ENCODE results near the gene PTPRK. TPM values are rescaled to one million over a fixed set of nuclear protein-coding genes. Genes with fewer than 3 reads are reported as not detected.

The PTPRK gene
- total and polyA plus RNA-seq, 5 donors from 2014 or later, result 0.16 to 1.0 (median 0.45) TPM; not detected in 1

- no peak overlapping the region for H3K4me3 ChIP-seq (ENCODE audit: low read depth, low read length)
Measured at GRCh38 chr6:128240024-128240428, 280.4 kb downstream of the PTPRK start.

GRCh38 chr6:128239146-128239545, 281.3 kb downstream of the PTPRK start:
- Histone ChIP-seq H3K9me3 (ENCODE audit: control insufficient read depth in 2 of 2, low read length in 2 of 2) (no peaks in the 10 kb centered on the region), H3K4me1 (ENCODE audit: control insufficient read depth, insufficient read depth, low read length, poor library complexity, severe bottlenecking) (no peaks in the 10 kb centered on the region), H3K27me3 (ENCODE audit: control insufficient read depth, insufficient read depth, low read length) (no peaks in the 10 kb centered on the region), H3K27ac (ENCODE audit: insufficient read depth, low read length, poor library complexity, severe bottlenecking) (no peak overlapping the region), H3K4me3 (ENCODE audit: low read depth, low read length) (no peak overlapping the region), H3K36me3 (ENCODE audit: control insufficient read depth, insufficient read depth, low read length) (no peaks in the 10 kb centered on the region)
- DNase-seq (no peak), ATAC-seq (ENCODE audit: low read depth in 2 of 2) (no peak)
- H3K27me3 Mint-ChIP-seq, result no peaks in the 10 kb centered on the region
- H3K36me3 Mint-ChIP-seq, result no peaks in the 10 kb centered on the region
- no peak overlapping the region for H3K4me3 Mint-ChIP-seq
- H3K27ac Mint-ChIP-seq, result no peak overlapping the region
- peaks cover 0 to 1% (median 0%) of the 10 kb centered on the region in 7 donors for H3K9me3 Mint-ChIP-seq
- peaks cover 0 to 12% (median 2%) of the 10 kb centered on the region in 4 donors for H3K4me1 Mint-ChIP-seq

More at GRCh38 chr6:128240024-128240428, 280.4 kb downstream of the PTPRK start:
- H3K27ac Mint-ChIP-seq, result no peak overlapping the region
- Histone ChIP-seq H3K4me1 (ENCODE audit: control insufficient read depth, insufficient read depth, low read length, poor library complexity, severe bottlenecking) (no peaks in the 10 kb centered on the region), H3K27ac (ENCODE audit: insufficient read depth, low read length, poor library complexity, severe bottlenecking) (no peak overlapping the region), H3K9me3 (ENCODE audit: control insufficient read depth in 2 of 2, low read length in 2 of 2) (no peaks in the 10 kb centered on the region), H3K27me3 (ENCODE audit: control insufficient read depth, insufficient read depth, low read length) (no peaks in the 10 kb centered on the region), H3K36me3 (ENCODE audit: control insufficient read depth, insufficient read depth, low read length) (no peaks in the 10 kb centered on the region)
- no peaks in the 10 kb centered on the region for H3K36me3 Mint-ChIP-seq
- no peaks in the 10 kb centered on the region for H3K27me3 Mint-ChIP-seq
- peaks cover 0 to 12% (median 2%) of the 10 kb centered on the region in 4 donors for H3K4me1 Mint-ChIP-seq
- peak in 1 of 2 donors; percentile 43 for ATAC-seq (ENCODE audit: low read depth in 2 of 2)
- peak overlapping the region in 1 of 4 donors; percentile 2 for H3K4me3 Mint-ChIP-seq
- H3K9me3 Mint-ChIP-seq, result peaks cover 0 to 1% (median 0%) of the 10 kb centered on the region in 7 donors
- no peak for DNase-seq

DNA sequence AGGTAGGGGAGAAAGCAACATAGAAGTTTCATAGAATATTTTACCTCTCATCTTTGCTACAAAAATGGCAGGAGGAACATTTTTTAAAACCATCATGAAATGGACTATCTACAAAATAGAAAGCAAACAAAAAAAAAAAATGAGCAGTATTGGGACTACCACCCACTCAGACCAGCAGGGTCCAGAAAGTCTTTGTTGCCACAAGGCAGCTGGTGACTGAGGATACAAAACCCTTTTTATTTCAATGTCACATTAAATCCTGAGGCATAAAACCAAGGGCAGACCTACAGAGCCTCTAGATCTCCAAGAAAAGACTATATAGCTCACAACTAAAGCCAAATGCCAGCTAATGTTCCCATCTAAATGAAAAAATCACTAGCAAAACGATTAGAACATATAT, 282.2 kb downstream of the PTPRK start:
- Mint-ChIP-seq H3K4me1 (peaks cover 0 to 12% (median 2%) of the 10 kb centered on the region in 4 donors), H3K9me3 (peaks cover 0 to 1% (median 0%) of the 10 kb centered on the region in 7 donors), H3K36me3 (no peaks in the 10 kb centered on the region), H3K27me3 (no peaks in the 10 kb centered on the region), H3K4me3 (no peak overlapping the region), H3K27ac (no peak overlapping the region)
- Histone ChIP-seq H3K36me3 (ENCODE audit: control insufficient read depth, insufficient read depth, low read length) (no peaks in the 10 kb centered on the region), H3K9me3 (ENCODE audit: control insufficient read depth in 2 of 2, low read length in 2 of 2) (no peaks in the 10 kb centered on the region), H3K4me3 (ENCODE audit: low read depth, low read length) (no peak overlapping the region), H3K27ac (ENCODE audit: insufficient read depth, low read length, poor library complexity, severe bottlenecking) (no peak overlapping the region), H3K27me3 (ENCODE audit: control insufficient read depth, insufficient read depth, low read length) (no peaks in the 10 kb centered on the region), H3K4me1 (ENCODE audit: control insufficient read depth, insufficient read depth, low read length, poor library complexity, severe bottlenecking) (no peaks in the 10 kb centered on the region)
- no peak for DNase-seq
- ATAC-seq (ENCODE audit: low read depth in 2 of 2), result no peak

GRCh38 chr6:128235556-128235955, 284.8 kb downstream of the PTPRK start:
- Mint-ChIP-seq H3K27ac (no peak overlapping the region), H3K27me3 (no peaks in the 10 kb centered on the region), H3K4me3 (no peak overlapping the region), H3K36me3 (no peaks in the 10 kb centered on the region), H3K9me3 (no peaks in the 10 kb centered on the region), H3K4me1 (peaks cover 0 to 7% (median 2%) of the 10 kb centered on the region in 4 donors)
- no peak overlapping the region for H3K27ac ChIP-seq (ENCODE audit: insufficient read depth, low read length, poor library complexity, severe bottlenecking)
- no peak for DNase-seq
- no peaks in the 10 kb centered on the region for H3K9me3 ChIP-seq (ENCODE audit: control insufficient read depth in 2 of 2, low read length in 2 of 2)
- H3K36me3 ChIP-seq (ENCODE audit: control insufficient read depth, insufficient read depth, low read length), result no peaks in the 10 kb centered on the region
- H3K4me1 ChIP-seq (ENCODE audit: control insufficient read depth, insufficient read depth, low read length, poor library complexity, severe bottlenecking), result no peaks in the 10 kb centered on the region
- H3K27me3 ChIP-seq (ENCODE audit: control insufficient read depth, insufficient read depth, low read length), result no peaks in the 10 kb centered on the region
- H3K4me3 ChIP-seq (ENCODE audit: low read depth, low read length), result no peak overlapping the region
- no peak for ATAC-seq (ENCODE audit: low read depth in 2 of 2)

GRCh38 chr6:128233531-128233930, 286.9 kb downstream of the PTPRK start:
- Histone ChIP-seq H3K4me1 (ENCODE audit: control insufficient read depth, insufficient read depth, low read length, poor library complexity, severe bottlenecking) (no peaks in the 10 kb centered on the region), H3K27me3 (ENCODE audit: control insufficient read depth, insufficient read depth, low read length) (peaks cover 2% of the 10 kb centered on the region), H3K9me3 (ENCODE audit: control insufficient read depth in 2 of 2, low read length in 2 of 2) (no peaks in the 10 kb centered on the region), H3K4me3 (ENCODE audit: low read depth, low read length) (no peak overlapping the region), H3K27ac (ENCODE audit: insufficient read depth, low read length, poor library complexity, severe bottlenecking) (no peak overlapping the region), H3K36me3 (ENCODE audit: control insufficient read depth, insufficient read depth, low read length) (no peaks in the 10 kb centered on the region)
- Mint-ChIP-seq H3K27ac (no peak overlapping the region), H3K27me3 (no peaks in the 10 kb centered on the region), H3K36me3 (no peaks in the 10 kb centered on the region), H3K9me3 (no peaks in the 10 kb centered on the region), H3K4me1 (no peaks in the 10 kb centered on the region), H3K4me3 (no peak overlapping the region)
- DNase-seq, result no peak
- no peak for ATAC-seq (ENCODE audit: low read depth in 2 of 2)

DNA sequence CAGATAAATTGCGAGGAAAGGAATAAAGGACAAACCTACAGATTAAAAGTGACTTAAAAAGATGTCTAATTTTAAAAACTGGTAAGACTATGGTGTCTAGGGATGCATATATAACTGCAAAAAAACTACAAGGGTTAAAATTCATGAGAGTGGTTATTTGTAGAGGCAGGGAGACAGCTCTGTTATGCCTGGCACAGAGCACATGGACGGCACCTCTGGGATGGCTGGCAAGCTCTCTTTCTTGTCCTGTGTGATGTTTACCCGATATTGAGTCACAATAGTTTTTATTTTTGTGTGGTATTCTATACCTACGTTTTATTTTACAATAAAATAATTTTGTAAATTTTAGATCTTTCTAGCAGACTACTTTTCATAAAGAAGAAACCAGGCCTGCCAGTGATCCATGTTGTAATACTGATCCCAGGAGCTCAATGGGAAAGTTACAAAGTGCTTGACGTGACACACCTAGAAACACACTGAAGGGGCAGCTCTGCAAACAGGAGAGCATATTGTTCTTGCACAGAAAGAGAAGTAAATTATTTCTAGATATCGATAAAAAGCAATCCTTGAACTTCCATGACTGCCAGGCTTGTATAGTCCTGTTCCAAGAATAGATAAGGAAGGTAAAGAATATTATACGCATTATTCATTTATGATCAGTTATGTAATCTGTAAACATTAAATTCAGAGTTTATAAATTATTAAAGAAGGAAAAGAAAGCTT, 290.0 kb downstream of the PTPRK start:
- Histone ChIP-seq H3K4me1 (ENCODE audit: control insufficient read depth, insufficient read depth, low read length, poor library complexity, severe bottlenecking) (no peaks in the 10 kb centered on the region), H3K36me3 (ENCODE audit: control insufficient read depth, insufficient read depth, low read length) (no peaks in the 10 kb centered on the region), H3K27ac (ENCODE audit: insufficient read depth, low read length, poor library complexity, severe bottlenecking) (no peak overlapping the region), H3K9me3 (ENCODE audit: control insufficient read depth in 2 of 2, low read length in 2 of 2) (no peaks in the 10 kb centered on the region), H3K4me3 (ENCODE audit: low read depth, low read length) (no peak overlapping the region), H3K27me3 (ENCODE audit: control insufficient read depth, insufficient read depth, low read length) (peaks cover 2% of the 10 kb centered on the region)
- Mint-ChIP-seq H3K27ac (no peak overlapping the region), H3K4me1 (no peaks in the 10 kb centered on the region), H3K9me3 (no peaks in the 10 kb centered on the region), H3K27me3 (no peaks in the 10 kb centered on the region), H3K4me3 (no peak overlapping the region), H3K36me3 (no peaks in the 10 kb centered on the region)
- DNase-seq (no peak), ATAC-seq (ENCODE audit: low read depth in 2 of 2) (no peak)

DNA sequence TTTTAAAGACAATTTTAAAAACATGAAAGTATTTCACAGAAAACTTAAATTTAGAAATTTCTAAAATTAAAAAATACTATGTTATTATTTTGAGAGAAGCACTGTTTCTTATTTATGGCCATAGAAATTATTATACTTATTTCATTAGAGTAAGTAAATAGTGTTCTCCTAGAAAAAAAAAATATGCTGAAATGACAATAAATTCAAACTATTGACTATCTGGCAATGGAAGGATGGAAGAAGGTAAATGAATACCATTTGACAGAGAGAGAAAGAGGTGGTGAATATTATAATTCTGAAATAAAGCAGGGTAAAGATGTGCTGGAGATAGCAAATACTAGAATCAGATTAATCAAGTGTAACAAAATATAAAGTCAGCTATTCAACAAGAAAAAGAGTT, 294.8 kb downstream of the PTPRK start:
- no peak overlapping the region for H3K4me3 ChIP-seq (ENCODE audit: low read depth, low read length)
- no peaks in the 10 kb centered on the region for H3K9me3 ChIP-seq (ENCODE audit: control insufficient read depth in 2 of 2, low read length in 2 of 2)
- no peak overlapping the region for H3K27ac ChIP-seq (ENCODE audit: insufficient read depth, low read length, poor library complexity, severe bottlenecking)
- Mint-ChIP-seq H3K36me3 (no peaks in the 10 kb centered on the region), H3K27me3 (peaks cover 4% of the 10 kb centered on the region), H3K27ac (no peak overlapping the region), H3K4me3 (no peak overlapping the region), H3K4me1 (no peaks in the 10 kb centered on the region), H3K9me3 (peaks cover 0 to 2% (median 0%) of the 10 kb centered on the region in 7 donors)
- no peaks in the 10 kb centered on the region for H3K4me1 ChIP-seq (ENCODE audit: control insufficient read depth, insufficient read depth, low read length, poor library complexity, severe bottlenecking)
- no peaks in the 10 kb centered on the region for H3K36me3 ChIP-seq (ENCODE audit: control insufficient read depth, insufficient read depth, low read length)
- DNase-seq (no peak), ATAC-seq (ENCODE audit: low read depth in 2 of 2) (no peak)
- peaks cover 2% of the 10 kb centered on the region for H3K27me3 ChIP-seq (ENCODE audit: control insufficient read depth, insufficient read depth, low read length)

DNA sequence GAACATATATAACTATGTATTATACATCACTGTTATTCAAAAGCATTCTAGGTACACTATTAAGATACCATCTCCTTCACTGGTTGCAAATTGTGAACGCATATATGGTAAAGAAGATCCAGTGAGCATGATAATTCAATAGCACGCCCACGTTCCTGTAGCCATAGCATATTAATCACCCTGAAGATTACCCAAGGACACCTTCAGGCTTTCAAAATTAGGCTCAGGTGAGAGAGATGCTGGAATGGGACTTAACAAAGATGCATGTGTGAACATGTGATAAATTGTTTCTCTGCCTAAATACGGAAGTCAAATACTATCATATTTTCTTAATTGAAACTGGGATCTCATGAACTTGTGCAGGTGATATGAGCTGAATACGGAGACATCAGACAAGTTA, 303.5 kb downstream of the PTPRK start:
- Histone ChIP-seq H3K27ac (ENCODE audit: insufficient read depth, low read length, poor library complexity, severe bottlenecking) (no peak overlapping the region), H3K4me3 (ENCODE audit: low read depth, low read length) (no peak overlapping the region), H3K36me3 (ENCODE audit: control insufficient read depth, insufficient read depth, low read length) (no peaks in the 10 kb centered on the region), H3K9me3 (ENCODE audit: control insufficient read depth in 2 of 2, low read length in 2 of 2) (no peaks in the 10 kb centered on the region), H3K4me1 (ENCODE audit: control insufficient read depth, insufficient read depth, low read length, poor library complexity, severe bottlenecking) (no peaks in the 10 kb centered on the region), H3K27me3 (ENCODE audit: control insufficient read depth, insufficient read depth, low read length) (no peaks in the 10 kb centered on the region)
- H3K4me1 Mint-ChIP-seq, result no peaks in the 10 kb centered on the region
- H3K9me3 Mint-ChIP-seq, result peaks cover 0 to 2% (median 0%) of the 10 kb centered on the region in 7 donors
- no peak for DNase-seq
- no peak overlapping the region for H3K27ac Mint-ChIP-seq
- no peak overlapping the region for H3K4me3 Mint-ChIP-seq
- no peaks in the 10 kb centered on the region for H3K27me3 Mint-ChIP-seq
- no peaks in the 10 kb centered on the region for H3K36me3 Mint-ChIP-seq
- ATAC-seq (ENCODE audit: low read depth in 2 of 2), result no peak
